ENCODE results near the gene MAPKAPK2. TPM values are rescaled to one million over a fixed set of nuclear protein-coding genes. Genes with fewer than 3 reads are reported as not detected.

The MAPKAPK2 gene
- 33.8 and 36.9 TPM in 2 replicates for total RNA-seq

DNA sequence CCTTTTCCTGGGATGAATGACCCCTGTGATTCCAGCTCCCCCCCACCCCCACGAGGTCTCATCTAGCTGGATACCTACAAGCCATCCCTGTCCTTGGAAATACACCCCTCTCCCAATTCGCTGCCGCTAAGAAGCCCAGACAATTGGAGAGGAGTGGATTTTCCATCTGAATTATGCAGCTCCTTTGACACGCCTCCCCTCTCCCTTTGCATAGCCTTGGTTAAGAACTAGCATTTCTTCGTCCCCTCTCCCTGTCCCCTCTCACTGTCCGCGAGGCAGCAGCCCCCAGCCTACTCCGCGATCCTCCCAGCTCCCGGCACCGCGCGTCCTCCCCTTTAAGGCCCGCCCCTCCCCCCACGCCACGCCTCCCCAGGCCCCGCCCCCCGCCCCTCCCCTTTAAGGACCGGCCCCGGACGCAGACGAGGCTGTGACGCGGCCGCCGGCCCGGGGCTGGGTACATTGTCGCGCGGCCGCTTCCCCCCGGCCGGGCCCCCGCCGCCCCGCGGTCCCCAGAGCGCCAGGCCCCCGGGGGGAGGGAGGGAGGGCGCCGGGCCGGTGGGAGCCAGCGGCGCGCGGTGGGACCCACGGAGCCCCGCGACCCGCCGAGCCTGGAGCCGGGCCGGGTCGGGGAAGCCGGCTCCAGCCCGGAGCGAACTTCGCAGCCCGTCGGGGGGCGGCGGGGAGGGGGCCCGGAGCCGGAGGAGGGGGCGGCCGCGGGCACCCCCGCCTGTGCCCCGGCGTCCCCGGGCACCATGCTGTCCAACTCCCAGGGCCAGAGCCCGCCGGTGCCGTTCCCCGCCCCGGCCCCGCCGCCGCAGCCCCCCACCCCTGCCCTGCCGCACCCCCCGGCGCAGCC lies at the start of gene MAPKAPK2:
TSS of gene MAPKAPK2 (plus strand) at position 428 of the 856 bp plus-strand sequence. CDS start at position 753, 325 bp downstream.

DNA sequence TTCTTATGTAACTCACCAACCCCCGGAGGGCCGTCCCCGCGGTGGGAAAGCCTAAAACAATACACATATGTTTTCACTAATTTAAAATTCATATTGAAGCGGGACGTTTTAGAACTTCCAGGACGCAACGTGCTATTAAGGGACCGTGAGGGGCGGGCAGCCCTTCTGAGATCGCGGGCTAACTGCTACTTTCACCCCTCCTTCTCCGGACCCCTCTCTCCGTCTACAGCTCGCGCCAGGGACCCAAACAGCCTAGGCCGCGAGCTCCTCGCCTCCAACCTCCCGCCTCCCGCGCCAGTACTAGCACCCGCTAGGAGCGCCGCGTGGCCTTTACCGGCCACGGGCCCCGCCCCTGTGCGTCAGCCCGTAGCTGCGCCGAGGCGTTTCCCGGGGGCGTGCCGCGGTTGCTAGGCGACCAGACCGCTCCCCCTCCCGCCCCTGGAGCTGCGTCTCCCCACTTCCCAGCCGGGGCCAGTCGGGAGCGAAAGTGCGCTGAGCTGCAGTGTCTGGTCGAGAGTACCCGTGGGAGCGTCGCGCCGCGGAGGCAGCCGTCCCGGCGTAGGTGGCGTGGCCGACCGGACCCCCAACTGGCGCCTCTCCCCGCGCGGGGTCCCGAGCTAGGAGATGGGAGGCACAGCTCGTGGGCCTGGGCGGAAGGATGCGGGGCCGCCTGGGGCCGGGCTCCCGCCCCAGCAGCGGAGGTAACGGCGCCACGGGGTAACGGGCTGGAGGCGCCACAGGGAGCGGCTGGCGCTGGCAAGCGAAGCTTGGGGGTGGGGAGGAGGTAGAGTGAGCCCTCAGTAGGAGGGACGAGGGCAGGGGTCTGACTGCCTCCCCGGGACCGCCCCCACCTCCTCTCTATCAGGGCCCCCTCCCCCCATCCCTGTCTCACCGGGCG lies 49.4 kb upstream of the MAPKAPK2 start, which contains the start of gene DYRK3:
TSS of gene DYRK3 (plus strand) at position 457 of the 898 bp plus-strand sequence. CDS start at position 625, 168 bp downstream.

DNA sequence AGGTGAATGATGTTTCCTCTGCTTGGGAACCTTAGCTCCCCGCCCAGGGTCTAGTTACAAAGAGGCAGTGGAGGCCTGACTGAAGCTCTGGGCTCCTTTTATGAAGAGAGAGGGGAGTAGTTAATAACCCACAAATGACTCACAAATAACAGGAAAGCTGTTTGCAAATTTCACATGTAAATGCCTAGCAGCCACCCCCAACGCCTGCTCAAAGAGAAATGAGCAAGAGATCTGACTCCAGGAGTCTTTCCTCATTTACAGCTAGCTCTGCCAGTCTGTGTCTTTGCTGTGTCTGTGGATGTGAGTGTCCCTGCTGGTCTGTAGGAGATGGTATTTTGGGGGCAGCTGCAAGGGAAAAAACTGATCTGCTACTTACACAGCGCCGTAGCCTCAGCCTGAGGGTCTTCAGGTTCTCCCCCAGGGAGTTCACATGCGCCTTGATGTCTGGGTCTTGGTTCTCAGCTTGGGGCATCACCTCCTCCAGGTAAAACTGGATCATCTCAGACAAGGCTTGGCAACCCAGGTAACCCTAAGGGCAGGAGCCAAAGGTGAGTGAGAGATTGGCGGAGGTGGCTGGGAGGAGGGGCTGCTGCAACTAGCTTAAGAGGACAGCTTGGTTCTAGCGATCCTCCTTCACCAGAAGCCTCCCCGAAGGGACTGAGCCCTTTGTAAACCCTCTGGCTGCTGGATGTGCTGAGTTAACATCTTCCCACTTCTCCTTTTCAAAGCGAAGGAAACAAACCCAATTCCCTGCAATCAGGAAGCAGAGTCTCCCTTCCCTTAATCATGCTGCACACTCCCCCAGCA lies 86.0 kb downstream of the MAPKAPK2 start, which contains the start of gene IL19:
TSS of gene IL19 (plus strand) at position 243 of the 807 bp plus-strand sequence. CDS start 65,890 bp downstream, outside the sequence.

DNA sequence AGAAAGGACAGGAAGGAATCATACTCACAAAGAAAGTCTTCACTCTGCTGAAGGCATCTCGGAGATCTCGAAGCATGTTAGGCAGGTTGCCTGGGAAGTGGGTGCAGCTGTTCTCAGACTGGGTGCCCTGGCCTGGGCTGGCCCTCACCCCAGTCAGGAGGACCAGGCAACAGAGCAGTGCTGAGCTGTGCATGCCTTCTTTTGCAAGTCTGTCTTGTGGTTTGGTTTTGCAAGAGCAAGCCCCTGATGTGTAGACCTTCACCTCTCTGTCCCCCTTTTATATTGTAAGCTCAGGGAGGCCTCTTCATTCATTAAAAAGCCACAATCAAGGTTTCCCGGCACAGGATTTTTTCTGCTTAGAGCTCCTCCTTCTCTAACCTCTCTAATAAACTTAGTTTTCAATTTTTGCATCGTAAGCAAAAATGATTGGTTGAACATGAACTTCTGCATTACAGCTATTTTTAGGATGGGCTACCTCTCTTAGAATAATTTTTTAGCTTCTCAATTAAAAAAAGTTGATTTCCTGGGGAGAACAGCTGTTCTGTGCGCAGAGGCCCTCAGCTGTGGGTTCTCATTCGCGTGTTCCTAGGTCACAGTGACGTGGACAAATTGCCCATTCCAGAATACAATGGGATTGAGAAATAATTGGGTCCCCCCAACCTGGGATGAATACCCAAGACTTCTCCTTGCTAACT lies 87.7 kb downstream of the MAPKAPK2 start, which contains the start of gene IL10:
TSS of gene IL10 (minus strand) at position 252 of the 695 bp plus-strand sequence. CDS start at position 193, 59 bp downstream.

Other genes starting within 250 kb of the MAPKAPK2 start
- gene IKBKE, start 214.4 kb upstream of the MAPKAPK2 start, total RNA-seq = 11.5 and 12.9 TPM in 2 replicates
- 0.40 and 1.3 TPM in 2 replicates for gene RASSF5, start 177.4 kb upstream of the MAPKAPK2 start, total RNA-seq
- gene EIF2D, start 72.4 kb upstream of the MAPKAPK2 start, total RNA-seq = 42.8 and 49.0 TPM in 2 replicates
- 19.9 and 21.9 TPM in 2 replicates for gene DYRK3, start 49.4 kb upstream of the MAPKAPK2 start, total RNA-seq
- gene IL19, start 85.9 kb downstream of the MAPKAPK2 start, total RNA-seq = not detected in 2 replicates
- 0.13 TPM in 1 of 2 replicates, not detected in the other for gene IL10, start 87.6 kb downstream of the MAPKAPK2 start, total RNA-seq
- gene IL20, start 180.7 kb downstream of the MAPKAPK2 start, total RNA-seq = not detected in 2 replicates
- not detected in 2 replicates for gene IL24, start 212.5 kb downstream of the MAPKAPK2 start, total RNA-seq
- gene FCMR, start 237.0 kb downstream of the MAPKAPK2 start, total RNA-seq = 0.12 TPM in 1 of 2 replicates, not detected in the other

Data from aortic smooth muscle cell (primary cell).